Stimulated activated naive CD8-positive, alpha-beta T cell treated with anti-CD3 and anti-CD28 coated beads, Interleukin-15, amount 100 ng/mL, for 72 hours (primary cell): ENCODE data around the gene ZNF865.

ENCODE experiments used
- ATAC-seq: fragments of 150-1000 bp; cut with Tn5 transposase; 2 replicates; pipeline ENCODE4 v1.10.0; 2021; ENCODE audit warnings: mild to moderate bottlenecking, moderate library complexity
- DNase-seq, 2 donors: peaks; one replicate each; pipeline ENCODE4 v3.0.0; 2021 to 2022
- H3K27ac Mint-ChIP-seq, 2 donors: one replicate each; pipeline ENCODE4 v1.8.0; 2022; ENCODE audit warnings: mild to moderate bottlenecking in 2 of 2, mixed read lengths in 2 of 2, moderate library complexity in 2 of 2
- H3K27me3 Mint-ChIP-seq: one replicate; pipeline ENCODE4 v1.8.0; 2022; ENCODE audit warnings: mixed read lengths
- H3K4me1 Mint-ChIP-seq: one replicate; pipeline ENCODE4 v1.8.0; 2022; ENCODE audit warnings: mild to moderate bottlenecking, mixed read lengths
- H3K4me3 Mint-ChIP-seq, 2 donors: one replicate each; pipeline ENCODE4 v1.8.0; 2022; ENCODE audit warnings: mild to moderate bottlenecking in 2 of 2, mixed read lengths in 2 of 2, moderate library complexity in 1 of 2
- H3K9me3 Mint-ChIP-seq, 2 donors: one replicate each; pipeline ENCODE4 v1.8.0; 2022; ENCODE audit warnings: mixed read lengths in 2 of 2

The ZNF865 gene

DNA sequence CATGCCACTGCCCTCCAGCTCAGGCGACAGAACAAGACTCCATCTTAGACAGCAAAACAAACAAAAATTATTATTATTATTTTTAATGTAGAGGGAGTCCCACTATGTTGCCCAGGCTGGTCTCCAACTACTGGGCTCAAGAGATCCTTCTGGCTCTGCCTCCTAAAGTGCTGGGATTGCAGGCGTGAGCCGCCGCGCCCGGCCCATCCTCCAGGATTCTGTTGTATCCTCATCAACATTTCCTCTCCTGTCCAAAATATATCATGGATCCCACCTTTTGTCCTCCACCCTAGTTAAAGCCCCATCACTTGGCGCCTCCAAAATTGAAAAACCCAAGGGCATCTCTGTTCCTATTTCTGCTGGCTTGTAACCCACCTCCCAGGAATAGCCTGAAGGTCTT is 17.7 kb downstream of the ZNF865 start:
- Mint-ChIP-seq H3K9me3 (peaks cover 3 to 6% of the 10 kb centered on the region in 2 donors), H3K27me3 (peaks cover 7% of the 10 kb centered on the region), H3K4me1 (peaks cover 71% of the 10 kb centered on the region), H3K27ac (no peak overlapping the region), H3K4me3 (no peak overlapping the region)
- no peak for DNase-seq
- no peak for ATAC-seq

DNA sequence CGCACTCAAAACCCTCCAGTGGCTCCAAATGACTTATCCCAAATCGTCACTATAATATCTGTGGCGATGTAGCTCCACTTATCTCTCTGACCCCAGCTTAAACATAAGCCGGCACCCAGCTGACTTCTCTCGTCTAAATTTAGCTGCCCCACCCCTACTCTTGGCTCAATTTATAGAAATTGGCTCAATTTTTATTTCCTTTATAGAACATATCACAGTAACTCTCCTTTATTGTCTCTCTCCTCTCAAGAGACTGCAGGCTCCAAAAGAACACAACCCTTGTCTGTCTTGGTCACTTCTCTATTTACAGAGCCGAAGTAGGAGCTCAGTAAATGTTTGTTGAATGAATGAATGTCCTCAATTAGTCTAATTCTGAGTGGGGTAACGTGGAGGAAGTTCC is 18.1 kb downstream of the ZNF865 start:
- H3K27ac Mint-ChIP-seq = no peak overlapping the region
- peaks cover 3 to 6% of the 10 kb centered on the region in 2 donors for H3K9me3 Mint-ChIP-seq
- ATAC-seq (no peak), DNase-seq (no peak)
- peaks cover 9% of the 10 kb centered on the region for H3K27me3 Mint-ChIP-seq
- peaks cover 68% of the 10 kb centered on the region for H3K4me1 Mint-ChIP-seq
- no peak overlapping the region for H3K4me3 Mint-ChIP-seq

DNA sequence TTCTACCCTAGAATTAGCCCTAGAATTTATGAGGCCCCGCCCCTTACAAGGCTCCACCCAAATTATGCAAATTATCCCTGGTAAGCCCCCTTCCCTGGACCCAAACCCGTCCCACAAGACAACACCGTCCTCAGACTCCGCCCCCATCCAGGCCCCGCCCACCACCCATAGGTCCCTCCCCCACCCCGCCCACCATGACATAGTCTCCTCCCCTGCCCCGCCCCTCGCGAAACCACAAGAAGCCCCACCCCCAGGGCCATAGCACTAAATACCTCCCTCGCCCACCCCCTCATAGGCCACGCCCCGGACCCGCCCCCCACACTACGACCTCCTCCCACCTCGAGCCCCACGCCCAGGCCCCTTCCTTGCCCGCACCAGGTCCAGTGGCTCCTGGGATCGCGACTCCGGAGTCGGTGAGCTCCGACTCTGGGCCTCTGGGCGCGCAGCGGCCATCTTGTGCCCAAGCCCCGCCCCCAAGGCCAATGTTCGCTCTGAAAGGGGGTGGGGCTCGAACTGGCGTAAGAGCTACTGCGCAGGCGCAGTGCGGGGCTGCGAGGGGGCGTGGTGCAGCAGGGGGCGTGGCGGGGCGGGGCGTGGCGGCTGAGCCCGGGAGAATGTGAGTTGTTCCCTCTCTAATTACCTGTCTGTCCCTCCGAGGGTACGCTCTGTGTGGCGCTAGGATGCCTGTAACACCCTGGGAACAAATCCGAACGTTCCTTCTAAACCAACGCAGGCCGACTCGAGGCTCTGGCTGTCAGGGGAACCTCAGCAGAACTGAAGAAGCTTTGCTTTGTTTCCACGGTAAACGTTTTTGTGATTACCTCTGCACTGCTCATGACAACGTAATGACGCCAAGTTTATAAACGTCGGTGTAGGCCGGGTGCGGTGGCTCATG is 18.9 kb downstream of the ZNF865 start, which contains the start of gene ZNF784:
Gene ZNF784 (minus strand): TSS at position 458 of the 895 bp plus-strand sequence. CDS start 5 bp downstream, at position 453.
- DNase-seq (peak; percentile 93), ATAC-seq (peak; percentile 65)
- peak within 1 kb of the TSS; percentile 99 for H3K27ac Mint-ChIP-seq
- peaks cover 9% of the 10 kb centered on the region for H3K27me3 Mint-ChIP-seq
- H3K9me3 Mint-ChIP-seq = peaks cover 3 to 6% of the 10 kb centered on the region in 2 donors
- H3K4me1 Mint-ChIP-seq = peaks cover 62% of the 10 kb centered on the region
- peak within 1 kb of the TSS; percentile 91 to 96 for H3K4me3 Mint-ChIP-seq

DNA sequence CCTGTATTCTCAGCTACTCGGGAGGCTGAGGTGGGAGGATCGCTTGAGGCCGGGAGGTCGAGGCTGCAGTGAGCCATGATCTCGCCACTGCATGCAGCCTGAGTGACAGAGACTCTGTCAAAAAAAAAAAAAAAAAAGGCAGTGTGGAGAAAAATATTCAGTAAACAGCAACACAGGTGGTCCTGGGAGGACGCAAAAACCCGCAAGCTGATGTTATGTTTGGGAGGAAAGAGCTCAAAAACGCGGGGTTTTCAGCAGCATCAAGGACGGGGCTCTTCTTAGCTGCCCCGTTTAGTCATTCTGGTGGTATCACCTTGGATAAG is 19.5 kb downstream of the ZNF865 start:
- Mint-ChIP-seq H3K27ac (peak overlapping the region in 1 of 2 donors; percentile 99), H3K4me3 (peak overlapping the region; percentile 91 to 96), H3K4me1 (peaks cover 56% of the 10 kb centered on the region)

DNA sequence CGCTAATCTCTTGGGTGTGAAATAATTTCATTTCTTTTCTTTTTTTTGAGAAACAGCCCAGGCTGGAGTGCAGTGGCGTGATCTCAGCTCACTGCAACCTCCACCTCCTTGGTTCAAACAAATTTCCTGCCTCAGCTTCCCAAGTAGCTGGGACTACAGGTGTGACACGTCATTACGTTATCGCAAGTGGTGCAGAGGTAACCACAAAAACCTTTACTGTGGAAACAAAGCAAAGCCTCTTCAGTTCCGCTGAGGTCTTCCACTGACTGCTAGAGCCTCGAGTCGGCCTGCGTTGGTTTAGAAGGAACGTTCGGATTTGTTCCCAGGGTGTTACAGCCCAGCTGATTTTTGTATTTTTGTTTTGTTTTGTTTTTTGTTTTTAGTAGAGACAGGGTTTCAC is 20.9 kb downstream of the ZNF865 start:
- H3K4me3 Mint-ChIP-seq = peak overlapping the region; percentile 65 to 66
- H3K4me1 Mint-ChIP-seq = peaks cover 44% of the 10 kb centered on the region
- ATAC-seq (peak; percentile 75), DNase-seq (peak; percentile 47 to 67)
- no peak overlapping the region for H3K27ac Mint-ChIP-seq
- H3K9me3 Mint-ChIP-seq = peaks cover 3 to 6% of the 10 kb centered on the region in 2 donors
- peaks cover 9% of the 10 kb centered on the region for H3K27me3 Mint-ChIP-seq

More for the DNA sequence above, 19.5 kb downstream of the ZNF865 start:
- ATAC-seq = no peak
- H3K9me3 Mint-ChIP-seq = peaks cover 3 to 6% of the 10 kb centered on the region in 2 donors
- H3K27me3 Mint-ChIP-seq = peaks cover 9% of the 10 kb centered on the region
- no peak for DNase-seq

DNA sequence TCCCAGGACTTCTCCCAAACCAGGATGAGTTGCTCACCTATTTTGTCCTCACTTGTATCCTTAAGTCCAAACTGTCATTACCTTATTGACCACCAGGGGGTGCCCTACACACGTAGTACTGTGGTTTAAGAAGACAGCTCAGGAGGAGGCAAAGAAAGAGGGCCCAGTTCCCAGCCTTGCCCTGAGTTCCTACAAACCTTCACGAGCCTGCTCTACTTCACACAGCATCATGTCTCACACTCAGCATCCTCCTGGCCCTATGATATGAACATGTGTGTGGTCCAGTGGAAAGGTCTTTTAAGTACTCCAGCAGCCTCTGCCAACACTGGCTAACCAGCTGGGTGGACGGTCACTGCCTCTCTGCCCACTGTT is 27.0 kb downstream of the ZNF865 start:
- peak; percentile 70 for ATAC-seq
- peaks cover 9% of the 10 kb centered on the region for H3K27me3 Mint-ChIP-seq
- H3K9me3 Mint-ChIP-seq = no peaks in the 10 kb centered on the region
- H3K27ac Mint-ChIP-seq = no peak overlapping the region
- peaks cover 49% of the 10 kb centered on the region for H3K4me1 Mint-ChIP-seq
- DNase-seq = peak; percentile 86 to 87
- H3K4me3 Mint-ChIP-seq = peak overlapping the region; percentile 16 to 28

DNA sequence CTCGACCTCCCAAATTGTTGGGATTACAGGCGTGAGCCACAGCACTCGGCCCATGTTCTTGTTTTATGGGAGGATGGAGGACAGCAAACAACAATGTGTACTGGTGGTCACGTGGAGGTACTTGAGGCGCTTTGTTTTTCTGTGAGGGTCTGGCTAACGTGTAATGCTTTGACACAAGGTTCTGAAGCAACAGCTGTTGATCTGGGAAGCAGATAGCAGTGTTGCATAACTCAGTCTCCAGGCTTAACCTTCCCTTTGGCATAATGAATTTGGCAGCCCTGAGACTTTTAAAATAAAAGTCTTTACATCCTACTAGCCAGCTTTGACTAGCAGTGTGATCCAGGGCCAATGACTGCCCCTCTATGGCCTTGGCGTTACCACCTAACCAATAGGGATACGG is 28.4 kb downstream of the ZNF865 start:
- Mint-ChIP-seq H3K4me1 (peaks cover 59% of the 10 kb centered on the region), H3K27ac (no peak overlapping the region), H3K4me3 (no peak overlapping the region), H3K27me3 (no peaks in the 10 kb centered on the region), H3K9me3 (peaks cover 0 to 6% of the 10 kb centered on the region in 2 donors)
- DNase-seq = no peak
- ATAC-seq = no peak

DNA sequence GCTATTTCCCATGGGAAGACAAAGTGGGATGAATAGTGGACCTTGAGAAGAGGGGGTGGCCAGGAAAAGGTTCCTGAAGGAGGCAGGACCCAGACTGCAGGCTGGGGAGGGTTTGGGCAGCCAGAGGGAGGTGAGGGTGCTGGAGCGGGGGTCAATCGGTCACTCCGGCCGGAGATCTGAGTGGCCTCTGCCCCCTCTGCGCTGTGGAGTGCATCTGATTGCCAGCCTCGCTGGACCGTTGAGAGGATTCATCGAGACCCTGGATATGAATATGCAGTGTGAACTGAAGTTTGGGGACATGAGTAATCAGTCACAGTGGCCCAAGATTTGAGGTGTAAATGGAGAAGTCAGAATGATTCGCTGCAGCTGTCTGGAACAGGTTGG is 29.9 kb downstream of the ZNF865 start:
- DNase-seq (no peak), ATAC-seq (no peak)
- peaks cover 0 to 6% of the 10 kb centered on the region in 2 donors for H3K9me3 Mint-ChIP-seq
- no peaks in the 10 kb centered on the region for H3K27me3 Mint-ChIP-seq
- peak overlapping the region; percentile 100 for H3K27ac Mint-ChIP-seq
- H3K4me3 Mint-ChIP-seq = peak overlapping the region; percentile 96 to 99
- peaks cover 72% of the 10 kb centered on the region for H3K4me1 Mint-ChIP-seq

DNA sequence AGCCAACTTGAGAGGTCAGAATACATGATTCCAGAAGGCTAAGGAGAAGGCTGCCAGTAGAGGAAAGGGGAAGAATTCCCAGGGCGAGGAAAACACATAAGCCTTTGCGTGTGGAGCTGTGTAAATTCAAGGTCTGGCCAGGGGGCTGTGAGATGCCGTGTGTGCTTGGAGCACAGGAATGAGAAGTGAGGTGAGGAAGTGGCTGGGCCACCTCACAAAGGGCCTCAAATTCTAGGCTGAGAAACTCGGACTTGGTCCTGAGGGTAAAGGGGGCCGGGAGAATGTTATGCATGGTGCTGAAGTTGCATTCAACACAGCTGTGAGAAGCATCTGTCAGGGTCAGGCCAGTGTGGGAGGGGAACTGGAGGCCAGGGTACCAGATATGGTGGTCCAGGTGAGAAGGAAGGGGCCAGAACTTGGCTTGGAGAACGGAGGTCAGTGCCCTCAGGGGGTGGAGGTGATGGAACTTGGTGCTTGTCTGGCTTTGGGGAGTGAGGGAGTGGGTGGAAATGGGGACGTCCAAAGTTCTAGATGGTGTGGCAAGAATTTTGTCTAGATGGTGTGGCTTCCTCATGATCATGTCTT is 30.5 kb downstream of the ZNF865 start:
- ATAC-seq = no peak
- H3K9me3 Mint-ChIP-seq = peaks cover 0 to 6% of the 10 kb centered on the region in 2 donors
- peak overlapping the region; percentile 100 for H3K27ac Mint-ChIP-seq
- no peak for DNase-seq
- H3K4me1 Mint-ChIP-seq = peaks cover 74% of the 10 kb centered on the region
- H3K27me3 Mint-ChIP-seq = no peaks in the 10 kb centered on the region
- H3K4me3 Mint-ChIP-seq = peak overlapping the region; percentile 96 to 99

DNA sequence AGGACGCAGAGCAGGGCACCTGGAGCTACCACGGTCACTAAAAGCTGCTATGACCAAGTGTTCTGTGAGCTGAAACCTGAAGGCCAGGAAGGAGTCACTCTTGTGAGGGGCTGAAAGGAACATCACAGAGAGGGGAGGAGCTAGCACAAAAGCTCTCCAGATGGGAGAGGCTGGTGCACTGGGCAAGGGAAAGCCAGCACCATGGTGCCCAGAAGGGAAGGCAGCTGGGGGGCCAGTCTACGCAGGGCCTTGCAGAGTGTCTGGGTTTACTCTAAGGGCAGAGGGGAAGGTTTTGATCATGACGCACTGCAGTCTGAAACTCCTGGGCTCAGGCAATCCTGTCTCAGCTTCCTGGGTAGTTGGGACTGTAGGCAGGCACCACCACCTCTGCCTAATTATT is 31.3 kb downstream of the ZNF865 start:
- Mint-ChIP-seq H3K9me3 (peaks cover 0 to 6% of the 10 kb centered on the region in 2 donors), H3K27me3 (no peaks in the 10 kb centered on the region), H3K4me1 (peaks cover 69% of the 10 kb centered on the region), H3K27ac (peak overlapping the region; percentile 85 to 100), H3K4me3 (peak overlapping the region; percentile 96 to 99)
- no peak for ATAC-seq
- no peak for DNase-seq

DNA sequence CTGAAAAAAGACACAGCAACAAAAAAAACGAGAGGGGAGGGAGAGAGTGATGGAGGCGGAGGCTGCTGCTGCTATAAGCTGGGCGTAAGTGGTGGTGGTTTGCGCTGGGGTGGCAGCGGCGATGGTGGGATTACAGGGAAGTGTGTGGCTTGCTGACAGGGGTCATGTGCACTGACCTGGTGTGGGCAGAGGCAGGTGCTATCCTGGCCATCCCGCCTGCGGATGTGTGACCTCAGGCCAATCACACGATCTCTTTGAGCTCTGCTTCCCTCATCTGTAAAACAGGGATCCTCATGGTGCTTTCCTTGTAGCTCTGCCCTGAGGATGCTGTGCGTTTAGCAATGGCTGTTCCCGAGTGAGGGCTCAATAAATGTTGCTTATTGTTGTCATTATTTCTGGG is 32.1 kb downstream of the ZNF865 start:
- Mint-ChIP-seq H3K27me3 (no peaks in the 10 kb centered on the region), H3K4me1 (peaks cover 61% of the 10 kb centered on the region), H3K27ac (peak overlapping the region in 1 of 2 donors; percentile 55), H3K9me3 (peaks cover 0 to 6% of the 10 kb centered on the region in 2 donors), H3K4me3 (peak overlapping the region; percentile 18 to 99)
- ATAC-seq = no peak
- DNase-seq = no peak

DNA sequence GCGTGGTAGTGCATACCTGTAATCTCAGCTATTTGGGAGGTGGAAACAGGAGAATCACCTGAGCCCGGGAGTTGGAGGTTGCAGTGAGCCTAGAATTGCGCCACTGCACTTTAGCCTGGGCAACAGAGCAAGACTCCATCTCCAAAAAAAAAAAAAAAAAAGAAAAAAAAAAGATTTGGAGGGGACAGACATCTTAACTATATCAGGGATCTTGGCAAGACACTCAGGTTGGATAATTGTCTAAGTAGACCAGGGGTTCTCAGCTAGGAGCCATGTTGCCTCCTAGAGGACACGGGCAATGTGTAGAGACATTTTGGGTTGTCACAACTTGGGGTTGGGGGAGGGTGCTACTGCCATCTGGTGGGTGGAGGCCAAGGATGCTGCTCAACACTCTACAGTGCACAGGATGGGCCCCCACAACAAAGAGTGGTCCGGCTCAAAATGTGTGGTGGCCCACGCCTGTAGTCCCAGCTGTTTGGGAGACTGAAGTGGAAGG is 33.5 kb downstream of the ZNF865 start:
- ATAC-seq (no peak), DNase-seq (peak; percentile 62 to 76)
- Mint-ChIP-seq H3K4me1 (peaks cover 70% of the 10 kb centered on the region), H3K4me3 (peak overlapping the region; percentile 59 to 64), H3K27me3 (no peaks in the 10 kb centered on the region), H3K9me3 (peaks cover 0 to 6% of the 10 kb centered on the region in 2 donors), H3K27ac (no peak overlapping the region)

DNA sequence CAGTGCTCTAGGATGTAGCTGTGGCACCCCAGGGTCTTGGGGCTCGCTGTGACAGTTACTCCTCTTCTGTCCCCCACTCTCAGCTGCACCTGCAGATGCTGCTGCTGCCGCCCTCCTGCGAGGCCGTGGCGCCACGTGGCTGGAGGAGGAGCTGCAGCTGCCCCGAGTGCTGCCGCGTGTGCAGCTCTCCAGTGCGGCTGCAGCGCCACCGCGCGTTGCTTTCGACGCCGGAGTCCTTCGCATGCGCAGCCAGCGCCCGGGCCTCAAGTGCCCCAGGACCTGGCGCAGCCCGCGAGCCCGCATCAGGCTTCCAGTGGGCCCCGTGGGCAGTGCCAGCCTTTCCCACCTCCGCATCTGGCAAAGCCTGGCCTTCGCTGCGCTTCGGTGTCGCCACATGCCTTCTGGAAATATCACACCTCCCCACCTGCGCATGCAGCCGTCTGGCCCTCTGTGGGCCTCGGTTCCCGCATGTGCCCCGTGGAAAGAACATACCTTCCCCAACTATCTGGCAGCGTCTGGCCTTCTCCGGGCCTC is 34.7 kb downstream of the ZNF865 start:
- Mint-ChIP-seq H3K27me3 (no peaks in the 10 kb centered on the region), H3K4me1 (peaks cover 70% of the 10 kb centered on the region)
- ATAC-seq = peak; percentile 37

DNA sequence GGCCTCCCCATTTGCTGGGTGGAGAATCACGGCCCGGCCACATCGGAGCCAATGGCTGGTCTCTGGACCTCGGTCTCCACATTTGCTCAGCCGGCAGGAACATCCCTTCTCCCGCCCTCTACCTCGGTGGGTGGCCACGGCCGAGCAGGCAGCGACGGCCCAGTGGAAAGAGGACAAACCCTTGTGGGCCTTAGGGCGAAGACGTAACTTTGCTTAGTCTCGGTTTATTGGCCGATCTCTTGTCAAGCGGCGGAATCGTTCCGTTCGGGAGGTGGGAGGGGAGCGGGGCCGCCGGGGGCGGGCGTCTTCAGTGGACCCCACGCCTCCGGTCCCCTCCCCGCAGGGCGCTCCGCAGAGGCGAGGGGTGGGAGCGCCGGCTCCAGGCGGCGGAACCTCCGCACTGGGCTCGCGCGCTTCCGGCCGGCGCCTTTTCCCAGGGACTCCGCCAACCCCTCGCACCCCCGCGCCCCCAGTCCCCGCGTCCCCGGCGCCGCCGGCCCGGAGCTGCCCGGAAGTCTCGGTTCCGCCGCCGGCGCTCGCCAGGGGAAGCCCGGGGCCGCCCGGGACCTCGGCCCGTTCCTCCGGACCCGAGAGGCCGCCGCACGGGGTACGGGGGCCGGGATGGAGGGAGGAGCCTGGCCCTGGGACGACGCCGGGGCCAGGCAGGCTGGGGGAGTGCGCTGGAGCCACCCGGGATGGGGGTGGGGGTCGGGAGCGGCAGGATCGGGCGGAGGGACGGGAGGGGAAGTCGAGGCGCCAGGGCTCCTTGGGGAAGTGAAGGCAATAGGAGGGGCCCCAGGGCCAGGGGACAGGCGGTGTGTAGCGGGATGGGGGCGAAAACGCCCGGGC is 35.4 kb downstream of the ZNF865 start, which contains the start of gene ZNF580:
Gene ZNF580 (plus strand): TSS at position 426 of the 849 bp plus-strand sequence. CDS start 1,507 bp downstream, outside the sequence.
- H3K27ac Mint-ChIP-seq = peak within 1 kb of the TSS; percentile 94 to 96
- H3K27me3 Mint-ChIP-seq = no peaks in the 10 kb centered on the region
- peaks cover 0 to 6% of the 10 kb centered on the region in 2 donors for H3K9me3 Mint-ChIP-seq
- peak; percentile 74 to 75 for DNase-seq
- H3K4me3 Mint-ChIP-seq = peak within 1 kb of the TSS; percentile 96 to 98
- peak; percentile 53 for ATAC-seq
- peaks cover 70% of the 10 kb centered on the region for H3K4me1 Mint-ChIP-seq

More for the DNA sequence above, 34.7 kb downstream of the ZNF865 start:
- DNase-seq = peak; percentile 80 to 82
- Mint-ChIP-seq H3K4me3 (peak overlapping the region; percentile 79 to 96), H3K27ac (peak overlapping the region; percentile 81 to 87), H3K9me3 (peaks cover 0 to 6% of the 10 kb centered on the region in 2 donors)
